HG03095 (cell line): ENCODE data around the gene DDX21.
"Not testable (repeated sequence)": the region's sequence is repeated elsewhere in the genome, so short reads cannot be mapped to it uniquely, and the experiment has no call there.

Experiments
- ATAC-seq: cut with Tn5 transposase; IDR thresholded peaks from one replicate; pipeline ENCODE4 v1.9.1; 2021; ENCODE audit warnings: moderate library complexity; ENCODE audit not compliant: unreplicated experiment

DDX21 gene

DNA sequence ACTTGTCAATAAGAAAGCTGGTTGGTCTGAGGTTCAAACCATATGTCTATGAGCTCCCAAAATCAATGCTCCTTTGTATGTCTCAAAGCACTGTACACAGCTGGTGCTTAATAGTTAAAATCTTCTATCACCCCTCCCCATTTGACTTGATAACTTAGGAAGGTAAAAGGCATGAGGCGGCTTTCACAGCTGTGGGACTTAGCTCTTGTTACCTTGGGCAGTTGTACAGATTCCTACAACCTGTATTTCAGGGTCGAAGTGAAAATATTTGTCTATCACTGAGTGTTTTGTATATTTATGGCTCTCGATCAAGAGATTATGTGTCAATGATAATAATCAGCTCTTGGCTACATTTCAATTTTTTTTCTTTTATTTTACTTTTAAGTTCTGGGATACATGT is 31.6 kb downstream of the DDX21 start:
- no peak for ATAC-seq

DNA sequence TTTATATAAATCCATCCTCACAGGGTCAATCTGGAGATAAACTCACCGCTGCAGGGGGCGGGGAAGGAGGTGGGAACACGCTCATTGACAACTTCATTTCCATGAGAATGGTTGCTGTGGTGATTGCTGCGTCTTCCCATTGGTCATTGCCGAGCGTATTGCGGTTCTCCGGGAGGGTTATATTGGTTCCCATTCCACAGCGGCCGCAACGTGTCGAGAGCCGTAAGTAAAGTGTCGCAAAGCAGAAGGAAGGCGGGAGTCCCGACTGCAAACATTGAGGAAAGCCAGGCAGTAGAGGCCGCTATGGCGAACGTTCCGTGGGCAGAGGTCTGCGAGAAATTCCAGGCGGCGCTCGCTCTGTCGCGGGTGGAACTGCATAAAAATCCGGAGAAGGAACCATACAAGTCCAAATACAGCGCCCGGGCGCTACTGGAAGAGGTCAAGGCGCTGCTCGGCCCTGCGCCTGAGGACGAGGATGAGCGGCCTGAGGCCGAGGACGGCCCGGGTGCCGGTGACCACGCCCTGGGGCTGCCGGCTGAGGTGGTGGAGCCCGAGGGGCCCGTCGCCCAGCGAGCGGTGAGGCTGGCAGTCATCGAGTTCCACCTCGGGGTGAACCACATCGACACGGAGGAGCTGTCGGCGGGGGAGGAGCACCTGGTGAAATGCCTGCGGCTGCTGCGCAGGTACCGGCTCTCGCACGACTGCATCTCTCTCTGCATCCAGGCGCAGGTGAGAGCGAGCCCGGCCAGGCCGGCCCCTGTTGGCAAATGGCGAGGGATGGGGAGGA is 32.8 kb downstream of the DDX21 start, which contains the start of gene KIFBP:
TSS of gene KIFBP (plus strand) at position 274 of the 787 bp plus-strand sequence. CDS start at position 304, 30 bp downstream.
- peak; percentile 77 for ATAC-seq

DNA sequence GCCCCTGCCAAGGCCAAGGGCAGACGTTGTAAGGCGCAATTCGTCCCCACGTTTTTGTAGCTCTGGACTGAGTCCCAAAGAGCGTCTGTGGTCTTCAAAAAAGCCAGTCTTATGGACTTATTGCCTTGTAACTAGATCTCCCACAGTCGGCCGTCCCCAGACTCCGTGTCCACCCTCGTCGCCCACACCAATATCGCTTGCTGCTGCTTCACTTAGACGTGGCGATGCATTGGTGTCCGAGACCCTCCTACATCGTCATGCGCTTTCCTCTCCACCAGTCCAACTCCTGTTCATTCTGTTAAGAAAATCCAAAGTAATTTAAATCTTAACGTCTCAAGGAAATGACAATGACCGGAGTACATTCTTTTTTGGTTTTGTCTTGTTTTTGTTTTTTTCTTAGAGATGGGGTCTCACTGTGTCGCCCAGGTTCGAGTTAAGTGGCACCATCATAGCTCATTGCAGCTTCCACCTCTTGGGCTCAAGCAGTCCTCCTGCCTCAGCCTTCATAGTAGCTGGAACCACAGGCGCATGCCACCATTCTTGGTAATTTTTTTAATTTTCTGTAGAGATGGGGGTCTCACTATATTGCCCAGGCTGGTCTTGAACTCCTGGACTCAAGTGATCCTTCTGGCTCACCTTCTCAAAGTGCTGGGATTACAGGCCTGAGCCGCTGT is 33.5 kb downstream of the DDX21 start:
- ATAC-seq, result no peak

DNA sequence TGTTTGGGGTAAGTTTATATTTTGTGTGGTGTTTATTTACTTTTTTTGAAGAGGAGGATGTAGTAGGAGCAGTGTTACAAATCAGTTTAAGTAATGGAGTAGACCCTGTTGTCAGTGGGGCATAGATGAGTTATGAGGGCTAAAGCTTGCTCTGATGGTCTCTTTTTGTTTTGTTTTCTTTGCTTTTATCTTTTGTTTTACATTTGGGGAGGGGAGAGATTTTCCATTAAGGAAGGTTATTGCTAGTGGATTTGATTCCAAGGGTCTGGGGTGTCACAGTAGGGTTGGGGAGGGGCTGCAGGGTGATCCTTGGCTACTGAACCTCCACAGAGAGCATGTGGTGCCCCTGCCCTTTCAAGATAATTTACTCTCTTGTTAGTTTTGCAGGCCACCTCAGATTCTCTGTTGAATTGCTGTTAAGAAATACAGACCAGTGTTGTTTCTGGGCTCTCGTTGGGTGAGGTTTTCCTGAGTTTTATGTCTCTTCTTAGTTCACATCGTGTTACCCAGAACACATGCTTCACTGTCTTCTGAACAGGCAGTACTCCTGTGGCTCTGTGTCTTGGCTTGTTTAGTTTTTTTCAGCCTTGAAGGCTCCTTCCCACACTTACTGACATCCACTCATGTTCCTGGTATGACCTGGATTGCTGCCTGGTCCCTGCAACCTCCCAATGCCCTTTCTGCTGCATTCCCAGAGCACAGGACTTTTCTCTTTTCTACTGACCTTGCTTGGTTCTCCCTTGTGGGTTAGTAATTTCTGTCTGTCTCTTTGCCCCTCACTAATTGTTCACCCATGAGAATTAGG is 36.9 kb downstream of the DDX21 start:
- no peak for ATAC-seq

DNA sequence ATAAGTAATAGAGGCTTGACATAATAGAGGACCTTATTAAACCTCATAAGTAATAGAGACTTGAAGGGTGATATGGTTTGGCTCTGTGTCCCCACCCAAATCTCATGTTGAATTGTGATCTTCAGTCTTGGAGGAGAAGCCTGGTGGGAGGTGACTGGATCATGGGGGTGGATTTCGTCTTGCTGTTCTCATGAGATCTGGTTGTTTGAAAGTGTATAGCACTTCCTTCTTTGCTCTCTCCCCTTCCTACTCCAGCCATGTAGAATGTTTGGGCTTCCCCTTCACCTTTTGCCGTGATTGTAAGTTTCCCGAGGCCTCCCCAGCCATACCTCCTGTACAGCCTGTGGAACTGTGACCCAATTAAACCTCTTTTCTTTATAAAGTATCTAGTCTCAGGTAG is 41.2 kb downstream of the DDX21 start:
- ATAC-seq, result peak; percentile 34

DNA sequence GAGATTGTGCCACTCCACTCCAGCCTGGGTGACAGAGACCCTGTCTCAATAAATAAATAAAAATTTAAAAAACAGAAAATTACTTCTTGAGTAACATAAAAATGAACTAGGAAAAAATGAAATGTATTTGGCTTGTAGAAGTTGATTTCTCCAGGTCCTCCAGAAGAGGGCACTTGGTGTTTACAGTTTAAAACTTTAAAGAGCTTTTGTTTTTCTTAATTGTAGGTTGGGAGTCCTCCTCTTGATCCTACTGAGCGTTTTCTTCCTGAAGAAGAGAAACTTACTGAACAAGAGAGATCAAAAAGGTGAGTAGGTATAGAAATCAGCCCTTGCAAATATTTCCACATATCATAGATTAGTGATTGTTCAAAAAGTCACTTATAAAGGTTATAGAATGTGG is 48.9 kb downstream of the DDX21 start:
- ATAC-seq, result no peak

DNA sequence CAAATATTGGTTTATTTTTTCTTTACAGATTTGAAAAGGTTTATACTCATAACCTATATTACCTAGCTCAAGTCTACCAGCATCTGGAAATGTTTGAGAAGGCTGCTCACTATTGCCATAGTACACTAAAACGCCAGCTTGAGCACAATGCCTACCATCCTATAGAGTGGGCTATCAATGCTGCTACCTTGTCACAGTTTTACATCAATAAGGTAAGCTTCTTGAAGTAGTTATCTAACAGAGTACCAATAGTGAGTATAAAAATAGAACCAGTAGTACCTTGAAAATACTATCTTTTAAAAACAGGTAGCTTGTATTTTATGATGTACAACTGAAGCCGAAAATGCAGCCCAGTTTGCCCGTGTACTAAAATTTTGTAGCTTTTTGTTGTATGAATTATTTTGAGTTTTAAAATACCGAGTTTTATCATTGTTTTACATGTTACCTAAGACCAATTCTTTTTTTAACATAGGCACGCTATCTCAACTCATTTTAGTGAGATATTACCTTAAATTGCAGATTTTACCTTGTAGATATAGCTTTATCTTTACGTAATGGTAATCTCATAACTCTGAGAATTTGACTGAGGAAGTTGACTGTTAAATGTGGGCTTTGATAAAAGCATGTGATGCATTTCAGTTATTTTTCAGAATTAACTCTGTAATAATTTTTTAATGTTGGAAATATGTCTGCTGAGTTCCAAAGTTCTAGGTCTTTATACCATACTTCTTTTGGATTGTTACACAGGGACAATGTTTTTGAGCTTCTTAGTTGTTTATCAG is 49.9 kb downstream of the DDX21 start:
- ATAC-seq, result no peak

DNA sequence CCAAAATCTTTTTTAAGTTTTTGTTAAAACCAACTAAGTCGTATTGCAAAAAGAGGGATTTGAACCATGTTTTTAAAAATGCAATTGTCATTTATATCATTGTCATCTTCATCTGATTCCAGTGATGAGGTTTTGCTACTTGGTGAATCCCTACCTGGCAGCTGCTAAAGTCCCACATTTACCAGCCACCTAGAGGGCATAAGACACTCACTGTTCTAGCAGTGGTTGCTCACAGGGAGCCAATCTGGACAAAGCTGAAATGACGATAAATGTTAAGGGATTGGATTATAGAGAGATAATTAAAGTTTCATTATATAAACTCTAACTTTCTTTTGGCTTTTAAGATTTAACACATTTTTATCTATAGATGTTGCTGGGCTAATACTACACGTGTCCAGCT is 51.3 kb downstream of the DDX21 start:
- ATAC-seq, result no peak

DNA sequence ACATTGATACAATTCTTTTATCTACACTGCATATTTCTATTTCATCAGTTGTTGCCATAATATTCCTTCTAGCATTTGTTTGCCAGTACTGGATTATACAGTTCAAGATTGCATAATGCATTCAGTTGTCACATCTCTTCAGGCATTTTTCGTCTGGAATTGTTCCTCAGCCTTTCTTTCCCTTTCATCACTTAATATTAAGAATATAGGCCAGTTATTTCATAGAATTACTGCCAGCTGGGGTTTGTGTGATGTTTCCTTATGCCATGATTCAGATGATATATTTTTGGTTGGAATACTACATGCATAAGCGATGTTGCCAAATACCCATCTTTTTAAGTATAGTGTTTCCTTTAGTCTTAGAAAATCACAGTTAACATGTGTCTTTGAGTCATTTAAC is 53.4 kb downstream of the DDX21 start:
- no peak for ATAC-seq

DNA sequence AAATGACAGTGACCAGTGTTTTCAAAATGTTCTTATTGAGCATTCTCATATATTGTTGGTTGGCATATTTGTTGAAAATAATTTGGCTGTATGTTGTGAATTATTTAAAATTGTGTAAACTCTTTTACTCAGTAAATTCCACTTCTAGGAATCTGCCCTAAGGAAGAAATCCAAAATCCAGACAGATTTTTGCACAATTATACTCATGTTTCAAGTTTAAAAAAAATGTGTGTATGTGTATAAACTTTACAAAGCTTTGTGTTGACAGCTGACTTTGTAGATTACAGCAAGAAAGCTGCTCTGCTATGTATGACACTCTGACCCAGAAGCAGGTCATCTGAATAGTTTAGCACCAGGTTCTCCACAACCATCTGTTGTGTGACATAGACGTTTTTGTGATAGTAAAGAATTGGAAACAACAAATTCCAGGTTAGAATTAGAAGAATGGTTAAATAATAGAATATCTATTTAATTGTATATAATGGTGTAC is 54.2 kb downstream of the DDX21 start:
- no peak for ATAC-seq

DNA sequence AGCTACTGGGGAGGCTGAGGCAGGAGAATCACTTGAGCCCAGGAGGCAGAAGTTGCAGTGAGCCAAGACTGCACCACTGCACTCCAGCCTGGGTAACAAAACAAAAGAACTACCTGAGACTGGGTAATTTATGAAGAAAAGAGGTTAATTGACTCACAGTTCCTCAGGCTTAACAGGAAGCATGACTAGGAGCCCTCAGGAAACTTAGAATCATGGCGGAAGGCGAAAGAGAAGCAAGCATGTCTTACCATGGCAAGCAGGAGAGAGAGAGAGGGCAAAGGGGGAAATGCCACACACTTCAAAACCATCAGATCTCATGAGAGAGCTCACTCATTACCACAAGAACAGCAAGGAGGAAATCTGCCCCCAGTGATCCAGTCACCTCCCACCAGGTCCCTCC is 56.8 kb downstream of the DDX21 start:
- ATAC-seq, result not testable (repeated sequence)

DNA sequence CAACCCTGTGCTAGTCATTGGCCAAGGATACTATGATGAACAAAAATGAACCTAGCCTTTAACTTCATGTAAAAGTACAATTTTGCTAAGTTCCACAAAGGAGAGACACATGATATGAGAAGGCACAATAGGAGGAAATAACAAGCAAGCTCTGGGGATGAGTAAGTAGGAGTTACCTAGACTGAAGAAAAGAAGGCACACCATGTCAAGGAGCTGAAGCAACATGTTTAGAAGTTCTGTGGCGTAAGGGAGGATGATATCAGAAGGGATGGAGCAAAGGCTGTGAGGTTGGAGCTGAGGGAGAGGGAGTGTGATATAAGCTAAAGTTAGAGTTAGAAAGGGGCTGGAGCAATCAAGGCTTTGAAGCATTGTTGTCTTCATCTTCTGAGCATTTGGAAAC is 58.2 kb downstream of the DDX21 start:
- ATAC-seq, result no peak

DNA sequence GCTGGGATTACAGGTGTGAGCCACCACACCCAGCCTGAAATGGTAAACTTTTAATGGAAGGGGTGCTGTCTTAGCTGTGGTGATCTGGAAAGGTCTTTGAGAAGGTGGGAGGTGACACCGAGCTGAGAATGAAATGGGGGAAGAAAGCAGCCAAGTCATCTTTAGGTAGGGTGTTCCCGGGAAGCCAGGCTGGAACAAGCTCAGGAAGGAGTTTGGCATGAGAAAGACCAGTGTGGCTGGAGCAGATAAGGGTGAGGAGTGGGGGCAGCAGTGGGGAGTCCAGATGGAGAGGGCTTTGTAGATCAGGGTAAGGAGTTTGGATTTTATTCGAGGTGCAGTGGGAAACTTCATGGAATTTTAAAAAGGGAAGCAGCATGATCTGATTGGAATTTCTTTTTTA is 62.6 kb downstream of the DDX21 start:
- ATAC-seq, result no peak

DNA sequence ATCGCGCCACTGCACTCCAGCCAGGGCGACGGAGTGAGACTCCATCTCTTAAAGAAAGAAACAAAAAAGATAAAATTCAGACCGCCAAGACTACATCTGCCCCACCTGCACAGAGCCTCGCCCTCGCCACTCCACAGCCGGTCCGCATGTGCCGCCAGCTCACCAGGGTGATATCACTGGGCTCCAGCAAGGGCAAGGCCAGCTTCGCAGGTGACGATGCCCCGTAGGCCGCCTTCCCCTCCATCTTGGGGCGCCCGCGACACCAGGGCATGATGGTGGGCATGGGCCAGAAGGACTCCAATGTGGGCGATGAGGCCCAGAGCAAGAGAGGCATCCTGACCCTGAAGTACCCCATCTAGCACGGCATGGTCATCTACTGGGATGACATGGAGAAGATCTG is 66.6 kb downstream of the DDX21 start:
- ATAC-seq, result no peak

DNA sequence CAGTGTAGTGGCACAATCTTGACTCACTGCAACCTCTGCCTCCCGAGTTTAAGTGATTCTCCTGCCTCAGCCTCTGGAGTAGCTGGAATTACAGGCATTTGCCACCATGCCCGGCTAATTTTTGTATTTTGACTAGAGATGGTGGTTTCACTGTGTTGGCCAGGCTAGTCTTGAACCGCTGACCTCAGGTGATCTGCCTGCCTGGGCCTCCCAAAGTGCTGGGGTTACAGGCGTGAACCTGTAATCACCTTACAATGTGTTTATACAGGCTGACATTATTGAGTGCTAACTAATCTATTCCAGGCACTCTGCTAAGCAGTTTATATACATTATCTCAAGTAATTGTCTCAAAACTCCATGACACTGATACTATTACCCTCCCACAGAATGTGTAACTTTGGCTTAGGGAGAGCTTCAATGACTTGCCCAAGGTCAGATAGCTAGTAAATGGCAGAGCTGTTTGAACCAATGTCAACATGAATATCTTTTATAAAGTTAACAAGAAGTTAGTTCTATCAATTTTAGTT is 69.5 kb downstream of the DDX21 start:
- ATAC-seq, result no peak

DNA sequence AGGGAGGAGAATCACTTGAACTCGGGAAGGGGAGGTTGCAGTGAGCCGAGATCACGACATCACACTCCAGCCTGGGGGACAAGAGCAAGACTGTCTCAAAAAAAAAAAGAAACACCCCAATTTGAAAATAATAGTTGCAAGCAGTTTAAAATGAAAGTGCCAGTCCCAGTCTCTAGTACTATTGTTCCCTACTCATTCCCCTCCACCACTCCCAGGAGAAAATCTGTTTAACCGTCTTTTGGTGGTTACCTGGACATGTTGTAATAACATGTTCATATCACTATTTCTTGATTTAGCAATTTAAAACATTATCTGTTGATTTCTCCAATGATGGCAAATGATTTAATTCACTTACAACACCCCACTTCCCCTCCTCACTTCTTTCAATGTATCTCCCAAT is 77.3 kb downstream of the DDX21 start:
- no peak for ATAC-seq
